Uterus (tissue), 2 donors: ENCODE results near the gene MAP7D3.

Experiments used
- POLR2A ChIP-seq, 2 donors: fragments of 450-650 bp; IDR thresholded peaks; one replicate each; pipeline ENCODE4 v1.6.1; 2016; ENCODE audit warnings: antibody characterized with exemption in 2 of 2, mild to moderate bottlenecking in 1 of 2, moderate library complexity in 1 of 2
- TF ChIP-seq, protein P1 (sequence below), 4 experiments: fragments of 200-600 bp in 2 of 4; fragments of 450-650 bp in 2 of 4; sonication (generic) in 2 of 4; IDR thresholded peaks; one replicate each; pipeline ENCODE4 v1.5.1; 2016 to 2019; ENCODE audit warnings: antibody characterized with exemption in 4 of 4, mild to moderate bottlenecking in 2 of 4, moderate library complexity in 1 of 4

GRCh38 chrX:136272325-136272724 is 21.1 kb upstream of the MAP7D3 start:
- TF ChIP-seq, protein P1, sequence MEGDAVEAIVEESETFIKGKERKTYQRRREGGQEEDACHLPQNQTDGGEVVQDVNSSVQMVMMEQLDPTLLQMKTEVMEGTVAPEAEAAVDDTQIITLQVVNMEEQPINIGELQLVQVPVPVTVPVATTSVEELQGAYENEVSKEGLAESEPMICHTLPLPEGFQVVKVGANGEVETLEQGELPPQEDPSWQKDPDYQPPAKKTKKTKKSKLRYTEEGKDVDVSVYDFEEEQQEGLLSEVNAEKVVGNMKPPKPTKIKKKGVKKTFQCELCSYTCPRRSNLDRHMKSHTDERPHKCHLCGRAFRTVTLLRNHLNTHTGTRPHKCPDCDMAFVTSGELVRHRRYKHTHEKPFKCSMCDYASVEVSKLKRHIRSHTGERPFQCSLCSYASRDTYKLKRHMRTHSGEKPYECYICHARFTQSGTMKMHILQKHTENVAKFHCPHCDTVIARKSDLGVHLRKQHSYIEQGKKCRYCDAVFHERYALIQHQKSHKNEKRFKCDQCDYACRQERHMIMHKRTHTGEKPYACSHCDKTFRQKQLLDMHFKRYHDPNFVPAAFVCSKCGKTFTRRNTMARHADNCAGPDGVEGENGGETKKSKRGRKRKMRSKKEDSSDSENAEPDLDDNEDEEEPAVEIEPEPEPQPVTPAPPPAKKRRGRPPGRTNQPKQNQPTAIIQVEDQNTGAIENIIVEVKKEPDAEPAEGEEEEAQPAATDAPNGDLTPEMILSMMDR (IDR thresholded peaks at IDR 0.05), result no peak
- TF ChIP-seq POLR2A (IDR thresholded peaks at IDR 0.05), result no peak
